ENCODE results near the gene PPP1R36.
"Not testable (repeated sequence)": the region's sequence is repeated elsewhere in the genome, so short reads cannot be mapped to it uniquely, and the experiment has no call there.

PPP1R36 gene

GRCh38 chr14:64611358-64612020 is 61.7 kb downstream of the PPP1R36 start:
- peak in 1 of 56 donors; percentile 12 for DNase-seq

DNA sequence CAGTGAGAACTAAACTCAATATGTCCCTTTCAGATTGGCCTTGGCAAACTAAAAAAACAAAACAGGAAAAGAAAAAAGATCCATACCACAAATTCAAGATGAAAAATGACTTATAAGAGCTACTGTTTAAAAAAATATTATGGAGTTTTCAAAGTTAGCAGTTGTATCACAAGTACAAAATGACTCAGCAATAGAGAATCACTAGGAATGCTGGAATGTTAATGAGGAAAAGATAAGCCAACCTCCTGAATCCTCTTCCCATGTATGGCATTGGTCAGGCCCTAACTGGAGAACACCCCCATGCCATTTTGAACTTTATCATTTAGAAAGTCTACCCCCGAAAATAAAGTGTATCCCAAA is 62.2 kb downstream of the PPP1R36 start:
- no peak for DNase-seq

GRCh38 chr14:64612971-64613666 is 63.4 kb downstream of the PPP1R36 start:
- no peak for DNase-seq

- DNase-seq: no peak
Observed at GRCh38 chr14:64614166-64614565, 64.4 kb downstream of the PPP1R36 start.

DNA sequence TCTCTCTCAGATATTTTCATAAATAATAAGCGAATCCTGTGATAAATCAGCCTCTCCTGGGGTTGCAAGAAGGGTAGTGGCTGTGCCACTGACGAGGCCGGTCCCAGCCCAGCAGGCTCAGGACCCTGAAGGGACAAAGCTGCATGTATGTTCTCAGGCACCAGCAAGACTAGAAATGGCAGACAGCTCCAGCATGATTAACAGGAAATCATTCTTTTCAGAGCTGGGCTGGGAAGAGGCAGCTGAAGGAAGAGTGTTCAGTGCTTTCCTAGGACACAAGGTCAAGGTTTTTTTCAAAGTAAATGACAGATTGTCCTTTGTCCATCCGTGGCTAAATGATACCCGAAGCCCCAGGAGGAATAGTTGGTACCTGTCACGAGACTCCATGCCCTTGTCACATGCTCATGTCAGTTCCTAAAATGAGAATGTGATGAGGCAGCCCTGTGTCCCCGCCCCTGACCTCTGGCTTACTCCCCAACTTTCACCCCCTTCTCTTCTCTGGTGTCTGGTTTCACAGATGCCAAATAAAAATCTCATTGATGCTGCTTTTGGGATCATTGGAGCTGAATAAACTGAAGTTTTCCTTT is 65.1 kb downstream of the PPP1R36 start:
- DNase-seq: peak in 1 of 56 donors; percentile 25

DNA sequence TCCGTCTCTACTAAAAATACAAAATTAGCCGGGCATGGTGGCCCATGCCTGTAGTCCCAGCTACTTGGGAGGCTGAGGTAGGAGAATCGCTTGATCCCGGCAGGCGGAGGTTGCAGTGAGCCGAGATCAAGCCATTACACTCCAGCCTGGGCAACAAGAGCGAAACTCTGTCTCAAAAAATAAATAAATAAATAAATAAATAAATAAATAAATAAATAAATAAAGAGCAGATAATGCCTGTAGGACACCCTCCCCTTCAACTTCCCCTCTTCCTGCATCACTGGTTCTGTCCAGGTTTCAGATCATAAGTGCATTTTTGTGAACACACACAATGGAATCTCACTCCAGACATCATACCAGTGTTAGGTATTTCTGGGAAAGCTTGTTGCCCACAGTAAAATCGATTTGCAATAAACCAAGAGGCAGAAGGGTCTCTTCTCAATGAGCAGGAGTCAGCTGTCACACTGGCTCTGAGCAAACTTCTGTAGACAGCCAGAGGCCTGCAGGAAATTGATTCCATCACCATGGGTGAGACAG is 68.2 kb downstream of the PPP1R36 start:
- not testable (repeated sequence) for DNase-seq

DNA sequence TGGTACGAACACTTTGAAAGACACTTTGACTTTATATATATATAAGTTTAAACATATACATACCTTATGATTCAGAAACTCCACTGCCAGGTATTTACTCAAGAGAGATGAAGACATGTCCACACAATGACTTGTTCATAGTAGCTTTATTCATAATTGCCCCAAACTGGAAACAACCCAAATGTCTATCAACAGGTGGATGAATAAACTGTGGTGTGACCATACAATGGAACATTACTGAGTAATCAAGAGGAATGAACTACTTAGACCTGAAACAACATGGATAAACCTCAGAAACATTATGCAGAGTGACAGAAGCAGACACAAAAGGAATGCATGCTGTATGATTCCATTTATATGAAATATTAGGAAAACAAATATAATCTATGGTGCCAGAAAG is 71.1 kb downstream of the PPP1R36 start:
- DNase-seq: no peak

GRCh38 chr14:64623554-64624165 is 73.9 kb downstream of the PPP1R36 start:
- no peak for DNase-seq

DNA sequence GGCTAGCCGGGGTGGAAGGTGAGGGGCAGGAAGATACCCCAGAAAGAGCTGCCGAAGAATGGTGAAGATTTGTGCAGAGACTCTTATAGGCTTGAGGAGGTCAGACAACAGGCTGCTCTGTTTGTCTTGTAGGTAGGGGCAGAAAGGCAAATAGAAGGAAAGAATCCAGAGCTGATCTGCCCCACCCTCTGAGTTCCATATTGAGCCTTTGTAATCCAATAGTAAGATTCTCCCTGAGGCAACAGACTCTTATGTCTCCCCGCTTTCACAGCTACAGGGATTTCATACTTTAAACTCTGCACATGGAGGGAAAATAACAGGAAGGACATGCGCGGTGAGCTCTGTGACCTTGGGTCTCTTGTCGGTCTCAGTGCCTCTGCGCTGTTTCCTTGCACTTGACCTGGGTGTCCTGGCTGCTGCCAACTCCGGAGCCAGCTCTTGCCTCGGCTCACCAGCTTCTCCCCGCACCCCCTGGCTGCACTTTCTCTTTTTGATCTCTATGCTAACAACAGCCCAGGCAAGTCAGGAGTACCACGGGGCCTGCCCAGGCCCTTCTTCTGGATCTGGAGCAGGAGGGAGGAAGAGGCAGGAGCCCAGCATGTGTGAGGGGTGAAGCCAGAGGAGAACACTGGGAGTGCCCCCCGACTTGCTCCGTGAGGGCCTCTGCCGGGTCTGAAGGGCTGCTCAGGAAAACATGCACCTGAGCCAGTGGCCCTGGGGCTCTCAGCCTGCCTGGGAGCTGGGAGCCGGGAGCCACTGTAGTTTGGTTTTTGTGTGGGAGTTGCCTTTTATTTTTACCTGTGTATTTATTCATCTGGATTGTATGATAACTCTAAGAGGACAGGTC is 75.8 kb downstream of the PPP1R36 start:
- DNase-seq: peak in 2 of 56 donors; percentile 6 to 9

DNA sequence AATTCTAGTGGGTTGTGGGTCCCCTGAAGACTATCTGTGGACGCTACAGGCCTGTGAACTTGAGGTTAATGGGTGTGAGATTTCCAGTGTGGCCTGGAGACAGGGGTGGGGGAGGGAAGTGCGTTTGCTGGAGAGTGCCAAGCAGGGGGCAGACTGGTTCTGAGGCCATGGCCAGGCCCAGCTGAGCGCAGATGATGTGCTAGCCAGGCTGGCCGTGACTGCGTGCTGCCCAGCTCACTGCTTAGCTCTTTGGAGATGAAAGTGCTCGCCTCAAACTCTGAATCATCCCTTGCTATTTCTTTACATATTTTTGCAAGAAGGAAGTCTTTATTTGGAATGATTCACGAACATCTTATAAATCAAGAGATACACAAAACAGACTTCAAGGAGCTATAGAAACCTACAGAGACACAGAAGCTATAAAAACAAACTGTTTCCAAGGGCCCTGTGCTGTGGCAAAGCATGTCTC is 79.2 kb downstream of the PPP1R36 start:
- peak in 42 of 56 donors; percentile 6 to 76 (median 36) for DNase-seq

DNA sequence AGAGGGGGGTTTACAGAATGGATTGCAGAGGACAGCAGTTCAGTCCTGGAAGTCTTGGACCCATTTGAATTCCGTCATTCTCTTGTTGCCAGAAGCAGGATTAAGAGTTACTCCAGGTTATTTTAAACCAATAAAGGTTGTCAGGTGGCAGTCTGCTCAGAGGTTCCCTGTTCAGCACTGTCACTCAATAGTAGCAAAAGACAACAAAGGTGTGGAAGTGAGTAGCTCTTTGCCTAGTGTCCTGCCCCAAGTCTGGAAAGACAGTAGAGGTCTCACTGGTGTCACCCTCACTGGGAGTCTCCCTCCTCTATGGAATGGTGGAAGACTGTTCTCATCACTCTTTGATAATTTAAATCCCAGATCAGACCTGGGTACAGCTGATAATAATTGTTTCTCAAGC is 81.0 kb downstream of the PPP1R36 start:
- DNase-seq: no peak

GRCh38 chr14:64631222-64631621 is 81.5 kb downstream of the PPP1R36 start:
- not testable (repeated sequence) for DNase-seq

- peak in 3 of 56 donors; percentile 2 to 20 (median 17) for DNase-seq
Observed at GRCh38 chr14:64632056-64632455, 82.3 kb downstream of the PPP1R36 start.

DNA sequence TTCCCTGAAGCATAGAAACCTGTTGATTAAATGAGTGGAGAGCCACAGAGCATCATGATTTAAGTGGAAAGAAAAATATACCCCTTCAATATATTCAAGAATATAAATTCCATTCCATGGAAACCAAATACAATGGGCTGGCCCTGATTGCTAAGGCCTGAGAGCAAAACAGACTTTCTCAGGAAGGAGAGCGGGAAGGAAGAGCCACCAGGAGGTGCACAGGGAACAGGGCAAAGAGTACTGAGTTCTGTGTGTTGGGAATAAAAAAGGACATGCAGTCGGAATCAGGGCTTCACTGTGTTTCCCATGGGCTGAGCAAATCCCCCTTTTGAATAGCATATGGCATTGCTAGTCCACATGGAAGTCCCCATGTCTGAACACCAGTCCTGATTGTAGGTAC is 84.8 kb downstream of the PPP1R36 start:
- no peak for DNase-seq

- peak in 51 of 56 donors; percentile 4 to 81 (median 51) for DNase-seq
Observed at GRCh38 chr14:64636208-64636979, 86.6 kb downstream of the PPP1R36 start.

DNA sequence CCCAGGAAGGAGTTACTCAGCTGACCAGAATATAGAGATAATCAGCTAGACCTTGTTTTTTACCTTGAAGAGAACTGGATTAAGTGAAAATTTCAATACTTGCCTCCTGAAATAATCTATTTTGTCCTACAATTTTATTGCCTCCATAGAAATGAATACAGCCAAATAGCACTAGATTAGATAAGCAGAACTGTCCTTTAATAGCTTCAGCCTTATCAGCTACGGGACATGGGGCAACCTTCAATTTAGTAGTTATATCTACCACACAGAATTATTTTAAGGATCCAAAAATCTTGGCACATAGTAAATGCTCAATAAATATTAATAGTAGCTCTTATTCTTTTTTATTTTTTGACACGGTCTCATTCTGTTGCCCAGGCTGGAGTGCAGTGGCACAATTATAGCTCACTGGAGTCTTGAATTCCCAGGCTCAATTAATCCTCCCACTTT is 87.2 kb downstream of the PPP1R36 start:
- DNase-seq: no peak

DNA sequence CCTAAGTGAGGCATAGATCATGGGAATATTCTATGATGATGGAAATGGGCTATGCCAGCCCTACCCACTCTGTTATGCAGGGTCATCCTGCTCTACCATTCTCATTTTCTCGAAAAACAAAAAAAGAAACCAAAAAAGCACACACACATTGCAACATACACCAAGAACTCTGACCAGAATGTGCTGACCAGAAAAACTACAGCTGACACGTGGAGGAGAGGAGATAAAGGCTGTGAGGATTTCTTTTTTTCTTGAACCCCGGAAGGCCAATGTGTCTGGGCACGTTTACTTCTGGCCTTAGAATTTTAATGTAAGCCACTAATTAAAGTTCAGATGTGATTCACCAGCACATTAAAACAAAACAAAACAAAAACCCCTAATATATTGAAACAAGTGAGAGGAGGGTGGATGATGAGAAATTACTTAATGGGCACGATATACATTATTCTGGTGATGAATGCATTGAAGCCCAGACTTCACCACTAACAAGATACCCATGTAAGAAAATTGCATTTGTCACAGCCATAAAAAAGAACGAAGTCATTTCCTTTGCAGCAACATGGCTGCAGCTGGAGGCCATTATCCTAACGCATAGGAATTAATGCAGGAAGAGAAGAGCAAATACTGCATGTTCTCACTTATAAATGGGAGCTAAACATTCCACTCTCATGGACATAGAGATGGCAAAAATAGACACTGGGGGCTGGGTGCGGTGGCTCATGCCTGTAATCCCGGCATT is 88.1 kb downstream of the PPP1R36 start:
- no peak for DNase-seq

DNA sequence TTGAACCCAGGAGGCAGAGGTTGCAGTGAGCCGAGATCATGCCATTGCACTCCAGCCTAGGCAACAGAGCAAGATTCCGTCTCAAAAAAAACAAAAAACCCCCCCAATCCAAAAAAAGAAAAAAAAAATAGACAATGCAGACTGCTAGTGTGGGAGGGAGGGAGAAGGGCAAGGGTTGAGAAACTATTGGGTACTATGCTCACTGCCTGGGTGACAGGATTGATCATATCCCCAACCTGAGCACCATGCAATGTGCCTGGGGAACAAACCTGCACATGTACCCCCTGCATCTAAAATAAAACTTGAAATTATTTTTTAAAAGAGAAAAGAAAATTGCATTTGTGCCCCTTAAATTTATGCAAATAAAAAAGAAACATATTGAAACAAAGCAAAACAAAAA is 88.9 kb downstream of the PPP1R36 start:
- DNase-seq: no peak

All from amygdala (tissue), 56 donors.